Epithelial cell of proximal tubule (primary cell): ENCODE measurements around the gene CBFA2T3. TPM values are rescaled to one million over a fixed set of nuclear protein-coding genes. Genes with fewer than 3 reads are reported as not detected.

Experiments
- DNase-seq: peaks from one replicate; pipeline ENCODE4 v3.0.0-alpha.2; 2011; ENCODE audit warnings: low read depth
- H3K4me3 ChIP-seq: 2 replicates; pipeline ENCODE4 v1.5.1; 2011; ENCODE audit warnings: low read depth, mild to moderate bottlenecking, low read length
- total RNA-seq: library from RNA; depleted of rRNA; stranded (reverse); fragments of >200 nt; gene quantifications from 2 replicates; pipeline ENCODE4 v1.2.3, GENCODE V29; 2015
- TF ChIP-seq, protein P1 (sequence below): conservative IDR thresholded peaks from 2 replicates; pipeline ENCODE4 v1.5.1; 2012; ENCODE audit warnings: low read depth, mild to moderate bottlenecking, low read length

CBFA2T3 gene
- total RNA-seq, 1 donor from 2014 or later: 0.86 TPM

GRCh38 chr16:88888461-88889387, 88.3 kb downstream of the CBFA2T3 start:
- TF ChIP-seq, protein P1, sequence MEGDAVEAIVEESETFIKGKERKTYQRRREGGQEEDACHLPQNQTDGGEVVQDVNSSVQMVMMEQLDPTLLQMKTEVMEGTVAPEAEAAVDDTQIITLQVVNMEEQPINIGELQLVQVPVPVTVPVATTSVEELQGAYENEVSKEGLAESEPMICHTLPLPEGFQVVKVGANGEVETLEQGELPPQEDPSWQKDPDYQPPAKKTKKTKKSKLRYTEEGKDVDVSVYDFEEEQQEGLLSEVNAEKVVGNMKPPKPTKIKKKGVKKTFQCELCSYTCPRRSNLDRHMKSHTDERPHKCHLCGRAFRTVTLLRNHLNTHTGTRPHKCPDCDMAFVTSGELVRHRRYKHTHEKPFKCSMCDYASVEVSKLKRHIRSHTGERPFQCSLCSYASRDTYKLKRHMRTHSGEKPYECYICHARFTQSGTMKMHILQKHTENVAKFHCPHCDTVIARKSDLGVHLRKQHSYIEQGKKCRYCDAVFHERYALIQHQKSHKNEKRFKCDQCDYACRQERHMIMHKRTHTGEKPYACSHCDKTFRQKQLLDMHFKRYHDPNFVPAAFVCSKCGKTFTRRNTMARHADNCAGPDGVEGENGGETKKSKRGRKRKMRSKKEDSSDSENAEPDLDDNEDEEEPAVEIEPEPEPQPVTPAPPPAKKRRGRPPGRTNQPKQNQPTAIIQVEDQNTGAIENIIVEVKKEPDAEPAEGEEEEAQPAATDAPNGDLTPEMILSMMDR: no peak
- no peak overlapping the region for H3K4me3 ChIP-seq
- no peak for DNase-seq

DNA sequence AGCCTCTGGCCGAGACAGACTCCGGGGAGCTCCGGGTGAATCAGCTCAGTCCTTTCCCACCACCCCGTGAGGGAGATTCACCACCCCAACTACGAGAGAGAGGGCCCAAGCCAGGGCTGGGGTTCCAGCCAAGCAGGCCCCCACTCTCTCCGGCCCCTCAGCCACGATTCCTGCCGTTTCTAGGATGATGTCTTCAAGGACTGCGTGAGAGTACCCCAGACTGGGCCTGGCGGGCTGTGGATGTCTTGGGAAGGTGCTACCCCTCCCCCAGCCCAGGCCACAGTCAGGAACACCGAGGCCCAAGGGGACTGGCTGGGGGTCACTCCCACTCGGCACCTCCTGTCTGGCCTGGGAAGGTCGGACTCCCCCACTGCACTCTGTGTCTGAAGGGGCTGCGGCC, 89.0 kb downstream of the CBFA2T3 start:
- no peak overlapping the region for H3K4me3 ChIP-seq
- no peak for DNase-seq
- TF ChIP-seq, protein P1: no peak

DNA sequence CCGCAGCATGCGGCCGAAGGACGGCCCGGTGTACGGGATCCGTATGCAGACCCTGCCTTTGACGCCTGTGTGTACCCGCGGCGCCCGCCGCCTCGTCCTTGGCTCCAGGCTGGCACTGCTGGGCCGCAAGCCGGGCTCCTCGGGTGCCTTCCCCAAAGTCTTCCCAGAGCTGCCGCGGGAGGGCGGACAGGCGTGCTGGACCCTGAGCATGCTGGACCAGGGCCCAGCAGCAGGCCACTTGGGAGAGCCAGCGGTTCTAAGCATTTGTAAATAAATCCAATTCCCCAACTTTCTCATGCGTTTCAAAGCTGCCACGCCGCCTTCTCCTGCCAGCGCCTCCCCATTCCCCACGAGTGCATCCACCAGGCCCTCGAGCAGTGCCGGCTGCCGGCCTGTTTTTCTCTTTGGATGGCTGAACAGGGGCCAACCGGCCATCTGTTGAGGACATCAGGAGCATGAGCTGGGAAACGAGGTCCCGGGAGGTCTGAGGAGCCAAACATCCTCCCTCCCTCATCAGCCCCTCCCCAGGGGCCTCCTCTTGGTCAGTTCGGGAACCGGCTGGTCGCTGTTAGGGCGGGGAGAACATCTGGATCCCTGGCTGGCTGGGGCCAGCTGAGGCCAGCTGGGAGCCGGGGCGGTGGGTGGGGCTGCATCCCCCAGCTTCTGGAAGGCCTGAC, 90.0 kb downstream of the CBFA2T3 start:
- no peak overlapping the region for H3K4me3 ChIP-seq
- TF ChIP-seq, protein P1: no peak
- DNase-seq: no peak

DNA sequence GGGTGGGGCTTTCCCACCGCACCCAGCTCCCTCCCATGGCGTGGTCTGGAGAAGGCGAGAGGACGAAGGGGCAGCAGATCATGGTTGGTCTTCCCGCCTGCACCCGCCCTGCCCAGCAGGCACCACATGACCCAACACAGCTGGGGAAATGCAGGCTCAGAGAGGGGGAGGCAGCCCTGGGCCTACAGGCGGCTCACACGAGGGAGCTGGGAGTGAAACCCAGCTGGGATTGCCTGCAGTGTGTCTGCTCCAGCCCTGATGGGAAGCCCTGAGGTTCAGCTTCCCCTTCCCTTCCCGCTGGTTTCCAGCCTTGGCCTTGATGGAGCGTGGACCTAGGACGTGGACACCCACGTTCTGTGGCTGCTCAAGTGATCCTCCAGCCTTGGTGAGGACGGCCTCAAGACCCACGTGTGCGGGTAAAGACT, 90.6 kb downstream of the CBFA2T3 start:
- no peak overlapping the region for H3K4me3 ChIP-seq
- no peak for DNase-seq
- TF ChIP-seq, protein P1: no peak

DNA sequence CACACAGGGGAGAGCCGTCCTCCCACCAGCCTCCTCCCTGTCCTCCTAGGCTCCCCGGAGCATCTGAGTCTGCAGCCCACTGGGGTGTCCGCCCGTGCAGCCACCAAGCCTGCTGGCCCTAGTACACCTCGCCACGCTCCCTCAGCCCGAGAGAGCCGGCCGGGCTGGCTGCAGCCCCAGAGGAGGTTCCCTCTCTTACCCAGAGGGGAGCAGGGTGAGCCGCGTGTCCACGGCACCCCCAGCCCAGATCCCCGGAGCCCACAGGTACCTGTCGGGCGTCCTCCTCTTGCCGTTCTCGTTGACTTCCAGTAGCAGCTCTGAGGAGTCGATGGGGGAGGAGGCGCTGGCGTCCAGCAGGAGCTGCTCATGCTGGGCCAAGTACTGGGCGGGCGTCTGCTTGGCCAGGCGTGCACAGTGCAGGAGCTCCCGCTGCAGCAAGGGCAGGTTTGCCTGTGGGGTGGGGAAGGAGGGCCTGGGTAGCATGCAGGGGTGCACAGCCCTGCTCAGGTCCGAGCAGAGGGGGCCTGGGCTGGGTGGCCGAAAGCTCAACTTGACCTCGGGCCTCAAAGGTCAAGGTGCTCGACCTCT, 91.2 kb downstream of the CBFA2T3 start:
- TF ChIP-seq, protein P1: no peak
- no peak overlapping the region for H3K4me3 ChIP-seq
- DNase-seq: no peak

- no peak for DNase-seq
Observed at GRCh38 chr16:88884569-88885271, 92.3 kb downstream of the CBFA2T3 start.

More at GRCh38 chr16:88884569-88885271, 92.3 kb downstream of the CBFA2T3 start:
- no peak overlapping the region for H3K4me3 ChIP-seq
- TF ChIP-seq, protein P1: no peak
